Loucy (cell line): ENCODE results near the gene XRCC3.

Experiments used
- H2AFZ ChIP-seq: fragments of 200-600 bp; sonication (generic); 2 replicates; pipeline ENCODE4 v1.6.0; 2016; ENCODE audit warnings: antibody characterized with exemption, mild to moderate bottlenecking, low read length, moderate library complexity
- H3F3A ChIP-seq: fragments of 200-600 bp; 2 replicates; pipeline ENCODE4 v1.6.0; 2016; ENCODE audit warnings: antibody characterized with exemption, low read depth, mild to moderate bottlenecking
- H3K27me3 ChIP-seq: fragments of 200-600 bp; sonication (generic); 2 replicates; pipeline ENCODE4 v1.6.1; 2014; ENCODE audit warnings: low read length, mild to moderate bottlenecking; ENCODE audit not compliant: insufficient read depth, poor library complexity, severe bottlenecking
- H3K36me3 ChIP-seq: fragments of 200-600 bp; sonication (generic); 2 replicates; pipeline ENCODE4 v1.6.1; 2016; ENCODE audit warnings: low read length; ENCODE audit not compliant: insufficient read depth
- H3K4me1 ChIP-seq: fragments of 200-600 bp; sonication (generic); 2 replicates; pipeline ENCODE4 v1.5.1; 2014; ENCODE audit warnings: low read length, mild to moderate bottlenecking; ENCODE audit not compliant: insufficient read depth, poor library complexity, severe bottlenecking
- H3K4me2 ChIP-seq: fragments of 200-600 bp; sonication (generic); 2 replicates; pipeline ENCODE4 v1.6.0; 2014; ENCODE audit warnings: antibody characterized with exemption, low read length, low read depth, mild to moderate bottlenecking; ENCODE audit not compliant: poor library complexity, severe bottlenecking
- H3K4me3 ChIP-seq: fragments of 200-600 bp; sonication (generic); 2 replicates; pipeline ENCODE4 v1.5.1; 2014; ENCODE audit warnings: low read length, mild to moderate bottlenecking, mixed read lengths; ENCODE audit not compliant: poor library complexity, severe bottlenecking
- H3K79me2 ChIP-seq: fragments of 200-600 bp; sonication (generic); 2 replicates; pipeline ENCODE4 v1.6.1; 2014; ENCODE audit warnings: low read length; ENCODE audit not compliant: insufficient read depth
- H3K9ac ChIP-seq: fragments of 200-600 bp; sonication (generic); 2 replicates; pipeline ENCODE4 v1.6.0; 2014; ENCODE audit warnings: mild to moderate bottlenecking, low read depth, low read length, moderate library complexity; ENCODE audit not compliant: poor library complexity, severe bottlenecking
- H3K9me2 ChIP-seq: fragments of 200-600 bp; sonication (generic); replicated peaks from 2 replicates; pipeline ENCODE4 v1.6.1; 2016; ENCODE audit warnings: low read depth, low read length, mixed read lengths
- H3K9me3 ChIP-seq: fragments of 200-600 bp; sonication (generic); 2 replicates; pipeline ENCODE4 v1.6.1; 2014; ENCODE audit warnings: mild to moderate bottlenecking, antibody characterized with exemption, low read length, low read depth; ENCODE audit not compliant: insufficient read depth
- H4K20me1 ChIP-seq: fragments of 200-600 bp; sonication (generic); 2 replicates; pipeline ENCODE4 v1.6.0; 2014; ENCODE audit warnings: antibody characterized with exemption, low read length, mild to moderate bottlenecking; ENCODE audit not compliant: insufficient read depth, poor library complexity, severe bottlenecking
- CTCF ChIP-seq: fragments of 200-600 bp; sonication (generic); conservative IDR thresholded peaks from 2 replicates; pipeline ENCODE4 v1.5.1; 2014; ENCODE audit warnings: mild to moderate bottlenecking, antibody characterized with exemption, low read length
- EZH2phosphoT487 ChIP-seq: fragments of 200-600 bp; IDR thresholded peaks from 2 replicates; pipeline ENCODE4 v1.6.1; 2018; ENCODE audit warnings: antibody characterized with exemption, mild to moderate bottlenecking, moderate library complexity, borderline replicate concordance

XRCC3 gene

GRCh38 chr14:103684471-103684870 lies 30.8 kb downstream of the XRCC3 start:
- H3K9me3 ChIP-seq = no peaks in the 10 kb centered on the region
- no peaks in the 10 kb centered on the region for H3K79me2 ChIP-seq
- H3K27me3 ChIP-seq = no peaks in the 10 kb centered on the region
- no peak overlapping the region for H3K9ac ChIP-seq
- H4K20me1 ChIP-seq = no peaks in the 10 kb centered on the region
- H2AFZ ChIP-seq = no peak overlapping the region
- H3K9me2 ChIP-seq = no peaks in the 10 kb centered on the region
- no peak overlapping the region for H3K4me2 ChIP-seq
- H3K36me3 ChIP-seq = peaks cover 81% of the 10 kb centered on the region; the same call in 1 of the 2 replicates
- H3F3A ChIP-seq = no peaks in the 10 kb centered on the region
- H3K4me1 ChIP-seq = no peaks in the 10 kb centered on the region
- no peak for TF ChIP-seq EZH2phosphoT487
- TF ChIP-seq CTCF = no peak
- H3K4me3 ChIP-seq = no peak overlapping the region

DNA sequence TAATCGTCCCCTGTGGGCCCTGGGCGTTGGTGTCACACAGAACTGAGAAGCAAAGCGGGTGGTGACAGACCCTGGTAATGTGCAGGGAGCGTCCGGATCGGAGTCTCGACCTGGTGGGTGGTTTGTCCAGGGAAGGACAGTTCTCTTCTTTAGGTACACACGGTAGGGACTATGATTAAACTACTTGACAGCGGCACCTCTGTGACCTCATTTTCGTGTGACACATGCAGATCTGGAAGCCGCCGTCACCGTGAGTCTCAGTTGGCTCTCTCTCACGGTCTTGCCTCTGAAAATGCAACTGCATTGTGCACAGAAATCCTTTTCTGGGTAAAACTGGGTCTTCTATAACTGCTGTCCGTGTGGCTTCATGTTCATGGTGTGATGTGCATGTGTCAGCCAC lies 32.1 kb downstream of the XRCC3 start:
- H3K27me3 ChIP-seq = no peaks in the 10 kb centered on the region
- peaks cover 83% of the 10 kb centered on the region; the same call in 1 of the 2 replicates for H3K36me3 ChIP-seq
- no peak for TF ChIP-seq EZH2phosphoT487
- no peaks in the 10 kb centered on the region for H3K4me1 ChIP-seq
- H3K9me3 ChIP-seq = no peaks in the 10 kb centered on the region
- no peaks in the 10 kb centered on the region for H3K79me2 ChIP-seq
- H3F3A ChIP-seq = no peaks in the 10 kb centered on the region
- H4K20me1 ChIP-seq = no peaks in the 10 kb centered on the region
- H2AFZ ChIP-seq = no peak overlapping the region
- no peak overlapping the region for H3K4me2 ChIP-seq
- no peak overlapping the region for H3K9ac ChIP-seq
- H3K4me3 ChIP-seq = no peak overlapping the region
- H3K9me2 ChIP-seq = no peaks in the 10 kb centered on the region

DNA sequence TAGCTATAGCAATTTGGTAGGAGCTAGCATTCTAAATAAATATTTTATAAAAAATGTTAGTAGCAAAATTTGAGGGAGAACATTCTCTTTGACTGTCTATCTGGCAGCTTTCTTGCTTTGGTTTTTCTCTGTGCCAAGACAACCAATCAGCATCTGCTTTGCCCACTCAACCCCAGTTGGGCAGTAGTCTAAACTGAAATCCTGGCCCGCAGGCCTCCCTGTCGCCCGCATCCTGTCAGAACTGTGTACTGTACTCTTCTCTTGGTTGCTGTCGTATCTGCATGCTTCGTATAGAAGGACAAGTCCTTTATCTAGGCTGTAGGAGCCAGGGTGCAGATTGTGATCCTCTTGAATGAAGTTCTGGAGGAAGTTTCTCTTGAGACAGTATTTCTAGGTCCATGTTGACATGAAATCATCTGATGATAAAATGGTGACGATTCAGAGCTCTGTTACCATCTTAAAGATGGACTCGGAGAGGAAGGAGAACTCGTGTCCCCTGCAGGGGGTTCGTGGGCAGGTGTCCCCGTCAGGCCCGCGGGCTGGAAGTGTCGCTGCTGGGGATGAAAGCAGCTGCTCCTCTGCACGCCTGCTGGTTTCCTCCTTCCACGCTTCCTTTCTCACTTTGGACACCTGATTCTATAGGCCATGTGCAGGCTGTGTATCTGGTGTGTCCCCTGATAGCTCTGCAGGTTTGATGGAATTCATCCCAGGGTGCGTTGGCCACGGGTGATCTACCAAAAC lies 34.6 kb downstream of the XRCC3 start:
- TF ChIP-seq CTCF (no peak), EZH2phosphoT487 (no peak)
- Histone ChIP-seq H3K9me3 (no peaks in the 10 kb centered on the region), H3K36me3 (peaks cover 78% of the 10 kb centered on the region; the same call in 1 of the 2 replicates), H3K79me2 (no peaks in the 10 kb centered on the region), H3F3A (no peaks in the 10 kb centered on the region), H3K4me3 (no peak overlapping the region), H3K4me1 (no peaks in the 10 kb centered on the region), H3K9ac (no peak overlapping the region), H3K4me2 (no peak overlapping the region), H2AFZ (no peak overlapping the region), H4K20me1 (no peaks in the 10 kb centered on the region), H3K9me2 (no peaks in the 10 kb centered on the region), H3K27me3 (no peaks in the 10 kb centered on the region)

- Histone ChIP-seq H3K4me1 (no peaks in the 10 kb centered on the region), H3K4me2 (no peak overlapping the region), H3K27me3 (no peaks in the 10 kb centered on the region), H3K9ac (no peak overlapping the region), H3F3A (no peaks in the 10 kb centered on the region), H3K9me3 (no peaks in the 10 kb centered on the region), H3K79me2 (no peaks in the 10 kb centered on the region), H3K4me3 (no peak overlapping the region), H3K36me3 (peaks cover 78% of the 10 kb centered on the region; the same call in 1 of the 2 replicates), H4K20me1 (no peaks in the 10 kb centered on the region), H2AFZ (no peak overlapping the region), H3K9me2 (no peaks in the 10 kb centered on the region)
- TF ChIP-seq CTCF = peak; percentile 82
- no peak for TF ChIP-seq EZH2phosphoT487
These were observed 35.9 kb downstream of the XRCC3 start for GRCh38 chr14:103679351-103679750.
